ENCODE data around the gene VTCN1. TPM values are rescaled to one million over a fixed set of nuclear protein-coding genes. Genes with fewer than 3 reads are reported as not detected.

Gene VTCN1
- total RNA-seq, 2 experiments from 2014 or later, result not detected

- no TSS peak for BruUV-seq (replicated peaks)
- intact Hi-C loops (cut with micrococcal nuclease; ENCODE audit: unreplicated experiment), result no loop called here
- Histone ChIP-seq H3K4me2 (ENCODE audit: low read length) (no peak overlapping the region), H3K9me3 (ENCODE audit: low read length) (no peaks in the 10 kb centered on the region), H3K36me3 (ENCODE audit: insufficient read depth, low read length) (no peaks in the 10 kb centered on the region), H2AFZ (ENCODE audit: low read length) (no peak overlapping the region), H3K4me1 (ENCODE audit: insufficient read depth, low read length, poor library complexity, severe bottlenecking) (no peaks in the 10 kb centered on the region), H3K79me2 (ENCODE audit: insufficient read depth, low read depth, low read length) (no peaks in the 10 kb centered on the region), H3K27ac (ENCODE audit: low read depth, low read length, poor library complexity, severe bottlenecking) (no peak overlapping the region), H3K9me2 (ENCODE audit: insufficient read depth, low read length) (no peaks in the 10 kb centered on the region), H4K20me1 (ENCODE audit: insufficient read depth, low read length) (no peaks in the 10 kb centered on the region), H3K4me3 (ENCODE audit: low read depth, low read length, poor library complexity, severe bottlenecking) (no peak overlapping the region)
- TF ChIP-seq CTCF (conservative IDR thresholded peaks at IDR 0.05; ENCODE audit: low read length), result no peak
- no peak for TF ChIP-seq EZH2phosphoT487 (IDR thresholded peaks at IDR 0.05; ENCODE audit: borderline replicate concordance, low read depth, low read length)
- DNase-seq (ENCODE audit: low spot score), result no peak
- CTCF ChIA-PET (ENCODE audit: unreplicated experiment), result no interaction called here
- POLR2A ChIA-PET, result no interaction called here
Observed at GRCh38 chr1:117180147-117180967, 30.4 kb downstream of the VTCN1 start.

DNA sequence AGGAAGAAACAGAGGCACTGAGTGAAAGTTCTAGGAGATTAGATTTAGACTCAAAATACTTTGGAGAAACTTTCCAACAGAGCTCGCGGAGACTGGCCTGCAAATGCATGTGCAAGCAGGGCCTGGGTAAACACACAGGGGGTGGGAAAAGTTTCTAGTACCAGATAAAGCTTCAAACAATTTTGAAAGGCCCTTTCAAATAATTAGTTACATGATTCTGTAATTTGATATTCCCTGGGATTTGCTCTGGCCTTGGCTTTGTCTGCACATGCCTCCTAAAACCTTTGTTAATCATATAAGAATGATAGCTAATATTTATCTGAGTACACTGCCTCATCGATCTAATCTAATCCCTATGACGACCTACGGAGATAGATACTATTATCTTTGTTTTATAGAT lies 31.3 kb downstream of the VTCN1 start:
- H3K9me3 ChIP-seq (ENCODE audit: low read length), result no peaks in the 10 kb centered on the region
- no peak overlapping the region for H3K4me3 ChIP-seq (ENCODE audit: low read depth, low read length, poor library complexity, severe bottlenecking)
- ChIA-PET CTCF (ENCODE audit: unreplicated experiment) (no interaction called here), POLR2A (no interaction called here)
- no TSS peak for BruUV-seq (replicated peaks)
- H3K4me2 ChIP-seq (ENCODE audit: low read length), result no peak overlapping the region
- H3K79me2 ChIP-seq (ENCODE audit: insufficient read depth, low read depth, low read length), result no peaks in the 10 kb centered on the region
- H2AFZ ChIP-seq (ENCODE audit: low read length), result no peak overlapping the region
- intact Hi-C loops (cut with micrococcal nuclease; ENCODE audit: unreplicated experiment), result no loop called here
- DNase-seq (ENCODE audit: low spot score), result no peak
- H4K20me1 ChIP-seq (ENCODE audit: insufficient read depth, low read length), result no peaks in the 10 kb centered on the region
- no peaks in the 10 kb centered on the region for H3K9me2 ChIP-seq (ENCODE audit: insufficient read depth, low read length)
- H3K36me3 ChIP-seq (ENCODE audit: insufficient read depth, low read length), result no peaks in the 10 kb centered on the region
- TF ChIP-seq CTCF (conservative IDR thresholded peaks at IDR 0.05; ENCODE audit: low read length), result no peak
- no peak for TF ChIP-seq EZH2phosphoT487 (IDR thresholded peaks at IDR 0.05; ENCODE audit: borderline replicate concordance, low read depth, low read length)
- H3K27ac ChIP-seq (ENCODE audit: low read depth, low read length, poor library complexity, severe bottlenecking), result no peak overlapping the region
- H3K4me1 ChIP-seq (ENCODE audit: insufficient read depth, low read length, poor library complexity, severe bottlenecking), result no peaks in the 10 kb centered on the region

DNA sequence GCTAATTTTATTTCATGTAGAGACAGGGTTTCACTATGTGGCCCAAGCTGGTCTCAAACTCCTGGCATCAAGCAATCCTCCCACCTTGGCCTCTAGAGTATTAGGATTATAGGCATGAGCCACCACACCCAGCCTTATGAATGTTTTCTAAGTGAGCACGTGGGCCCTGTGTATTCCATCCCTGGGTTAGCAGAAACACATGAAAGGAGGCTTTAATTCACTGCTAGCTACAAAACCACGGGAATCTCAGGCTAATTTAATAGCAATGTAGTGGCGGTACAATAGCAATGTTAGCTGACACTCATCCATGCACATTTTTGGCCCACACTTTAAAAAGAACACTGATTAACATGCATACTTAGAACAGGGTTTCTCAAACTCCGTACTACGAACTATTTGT lies 32.0 kb downstream of the VTCN1 start:
- Histone ChIP-seq H4K20me1 (ENCODE audit: insufficient read depth, low read length) (no peaks in the 10 kb centered on the region), H3K36me3 (ENCODE audit: insufficient read depth, low read length) (no peaks in the 10 kb centered on the region), H3K4me1 (ENCODE audit: insufficient read depth, low read length, poor library complexity, severe bottlenecking) (no peaks in the 10 kb centered on the region), H3K27ac (ENCODE audit: low read depth, low read length, poor library complexity, severe bottlenecking) (no peak overlapping the region), H3K4me2 (ENCODE audit: low read length) (no peak overlapping the region), H2AFZ (ENCODE audit: low read length) (no peak overlapping the region), H3K4me3 (ENCODE audit: low read depth, low read length, poor library complexity, severe bottlenecking) (no peak overlapping the region), H3K9me3 (ENCODE audit: low read length) (no peaks in the 10 kb centered on the region), H3K9me2 (ENCODE audit: insufficient read depth, low read length) (no peaks in the 10 kb centered on the region), H3K79me2 (ENCODE audit: insufficient read depth, low read depth, low read length) (no peaks in the 10 kb centered on the region)
- BruUV-seq (replicated peaks), result no TSS peak
- DNase-seq (ENCODE audit: low spot score), result no peak
- no peak for TF ChIP-seq CTCF (conservative IDR thresholded peaks at IDR 0.05; ENCODE audit: low read length)
- no peak for TF ChIP-seq EZH2phosphoT487 (IDR thresholded peaks at IDR 0.05; ENCODE audit: borderline replicate concordance, low read depth, low read length)
- ChIA-PET CTCF (ENCODE audit: unreplicated experiment) (no interaction called here), POLR2A (interaction anchor here (0.6 kb wide), 1 partner anchor 12 kb away, joined by 3 read pairs; no protein-coding TSS in a partner anchor)
- intact Hi-C loops (cut with micrococcal nuclease; ENCODE audit: unreplicated experiment), result no loop called here
